Measurements from ENCODE around the gene CNTNAP3B.
"Not testable (repeated sequence)": the region's sequence is repeated elsewhere in the genome, so short reads cannot be mapped to it uniquely, and the experiment has no call there.

CNTNAP3B gene

DNA sequence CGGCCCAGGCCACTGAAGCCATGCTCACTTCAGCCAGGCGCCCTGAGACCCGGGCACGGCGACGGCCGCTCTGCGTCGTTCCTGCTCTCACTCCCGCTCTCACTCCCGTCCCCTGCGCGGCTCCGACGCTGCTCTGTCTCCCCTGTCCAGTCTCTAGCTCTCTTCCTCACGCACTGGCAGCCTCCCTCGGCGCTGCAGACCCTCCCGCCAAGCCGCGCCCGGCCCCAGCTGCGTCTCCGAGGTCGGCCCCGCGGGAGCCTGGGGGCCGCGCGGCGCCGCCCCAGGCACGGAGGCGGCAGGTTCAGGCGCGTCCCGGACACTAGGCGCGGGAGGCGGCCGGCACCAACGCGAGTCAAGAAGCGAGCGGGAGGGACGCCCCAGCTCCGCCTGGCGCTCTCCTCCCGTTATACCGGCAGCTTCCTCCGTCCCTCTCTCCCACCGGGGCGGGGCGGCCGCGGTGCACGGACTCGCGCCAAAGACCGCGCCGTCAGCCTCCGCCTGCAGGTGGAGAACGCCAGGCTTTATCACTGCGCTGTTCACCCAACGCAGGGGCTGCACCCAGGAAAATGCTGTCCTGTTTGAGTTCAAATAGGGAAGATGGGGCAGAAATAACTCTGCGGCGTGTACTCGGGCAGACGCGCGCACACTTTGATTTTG, at the start of gene CNTNAP3B:
TSS of gene CNTNAP3B (minus strand) at position 354 of the 657 bp plus-strand sequence. CDS start at position 22, 332 bp downstream.
- DNase-seq (ENCODE audit: low spot score) = not testable (repeated sequence)

DNA sequence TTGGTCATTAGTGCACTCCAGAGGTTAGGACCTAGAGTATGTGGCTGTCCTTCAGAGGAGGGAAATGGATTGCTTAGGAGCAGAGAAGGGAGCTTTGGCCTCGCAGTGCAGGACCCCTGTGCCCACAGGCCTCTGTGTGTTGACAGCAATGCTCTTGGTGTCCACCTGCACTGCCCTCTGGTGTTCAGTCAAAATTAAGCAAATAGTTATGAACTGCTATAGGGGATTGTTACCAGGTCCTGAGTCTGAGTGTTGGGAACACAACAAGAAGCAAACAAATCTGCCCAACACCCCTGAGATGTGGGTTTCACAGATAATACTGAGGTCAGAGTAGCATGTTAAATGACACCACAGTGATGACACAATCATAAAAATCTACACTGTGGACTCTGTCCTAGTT, 31.1 kb upstream of the CNTNAP3B start:
- not testable (repeated sequence) for DNase-seq (ENCODE audit: low spot score)

DNA sequence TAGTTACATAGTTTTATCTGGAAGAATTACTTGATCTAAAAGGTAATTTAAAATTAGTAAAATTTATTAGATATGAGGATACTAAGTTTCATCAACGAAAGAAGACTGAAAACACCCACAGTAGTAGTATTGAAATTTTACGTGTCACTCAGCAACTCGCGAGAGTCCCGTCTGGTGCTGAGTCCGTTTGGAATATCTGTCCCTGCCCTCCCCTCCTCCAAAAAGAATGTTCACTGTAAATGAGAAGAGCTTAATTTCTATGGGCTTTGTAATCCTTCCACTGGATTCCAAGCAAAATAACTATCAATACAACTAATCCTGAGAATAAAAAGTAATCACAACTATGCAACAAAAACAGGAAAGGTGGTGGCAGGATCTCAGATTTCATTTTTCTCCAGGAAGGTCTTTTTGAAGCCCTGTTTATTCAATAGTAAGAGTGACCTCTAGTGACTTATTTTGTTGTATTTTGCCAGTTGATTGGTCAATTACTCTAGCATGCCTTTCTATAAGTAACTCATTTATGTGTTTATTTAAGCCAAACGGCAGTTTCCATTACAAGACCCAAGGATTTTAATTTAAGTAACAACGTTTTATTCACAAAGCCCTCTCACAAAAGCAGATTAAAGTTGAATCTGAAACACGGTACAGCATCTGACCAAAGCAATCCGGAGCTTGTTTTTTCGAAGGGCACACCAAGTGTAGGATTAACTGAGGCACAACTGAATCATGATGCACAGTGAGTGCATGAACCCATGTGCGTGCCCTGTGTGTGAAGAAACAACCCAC, 2.0 kb downstream of the CNTNAP3B start:
- DNase-seq (ENCODE audit: low spot score) = not testable (repeated sequence)

DNA sequence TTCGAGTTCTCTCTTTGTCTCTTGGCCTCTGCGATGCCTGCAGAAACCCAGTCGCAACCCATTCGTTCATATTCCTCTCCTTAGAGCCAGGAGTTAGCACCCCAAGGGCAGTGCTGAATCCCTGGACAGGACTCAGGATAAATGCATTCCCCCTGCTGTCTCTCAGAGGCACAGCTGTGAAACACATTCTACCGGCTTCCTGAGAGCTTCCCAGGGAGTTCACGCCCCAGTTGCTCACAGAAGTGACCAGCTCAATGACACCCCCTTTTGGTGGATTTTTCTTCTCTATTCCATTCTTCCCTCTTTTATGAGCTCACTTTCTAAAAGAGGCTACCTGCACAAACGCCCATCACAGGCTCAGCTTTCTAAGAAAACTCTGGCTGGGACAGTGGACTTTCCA, 8.2 kb downstream of the CNTNAP3B start:
- not testable (repeated sequence) for DNase-seq (ENCODE audit: low spot score)

DNA sequence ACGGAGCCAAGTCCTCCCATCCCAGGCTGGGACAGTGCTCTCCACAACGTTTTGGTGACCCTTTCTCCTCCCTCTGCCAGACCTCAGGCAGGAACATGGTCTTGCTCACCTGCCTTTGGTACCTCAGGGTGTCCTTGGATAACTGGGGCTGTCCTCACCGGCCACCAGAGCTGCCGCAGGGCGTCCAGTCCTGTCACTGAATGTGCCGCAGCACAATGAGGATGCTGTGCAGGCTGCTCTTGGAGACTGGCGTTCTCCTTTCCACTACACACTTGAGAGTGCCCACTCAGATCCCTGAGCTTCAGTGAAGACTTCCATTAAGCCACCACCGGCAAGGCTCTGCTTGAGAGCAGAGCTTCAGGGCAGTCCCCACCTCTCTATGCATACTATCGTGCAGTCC, 33.3 kb downstream of the CNTNAP3B start:
- not testable (repeated sequence) for DNase-seq (ENCODE audit: low spot score)

DNA sequence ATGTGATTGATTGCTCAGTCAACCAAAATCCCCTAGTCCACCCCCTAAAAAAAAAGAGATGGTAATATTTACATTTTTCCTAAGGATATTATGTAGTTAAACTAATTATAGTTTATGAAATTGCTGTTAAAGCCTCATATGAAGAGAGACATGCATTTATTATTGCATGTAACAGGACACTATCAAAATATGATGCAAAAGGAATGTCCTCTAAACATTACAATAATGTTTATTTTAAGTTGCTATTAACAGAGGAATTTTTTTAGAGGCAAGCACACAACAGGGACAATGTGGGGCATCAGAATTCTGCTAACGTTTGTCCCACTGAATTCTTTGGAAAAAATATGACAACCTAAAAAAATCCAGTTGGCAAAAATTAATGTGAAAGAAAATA, 44.7 kb downstream of the CNTNAP3B start:
- DNase-seq (ENCODE audit: low spot score) = not testable (repeated sequence)

DNA sequence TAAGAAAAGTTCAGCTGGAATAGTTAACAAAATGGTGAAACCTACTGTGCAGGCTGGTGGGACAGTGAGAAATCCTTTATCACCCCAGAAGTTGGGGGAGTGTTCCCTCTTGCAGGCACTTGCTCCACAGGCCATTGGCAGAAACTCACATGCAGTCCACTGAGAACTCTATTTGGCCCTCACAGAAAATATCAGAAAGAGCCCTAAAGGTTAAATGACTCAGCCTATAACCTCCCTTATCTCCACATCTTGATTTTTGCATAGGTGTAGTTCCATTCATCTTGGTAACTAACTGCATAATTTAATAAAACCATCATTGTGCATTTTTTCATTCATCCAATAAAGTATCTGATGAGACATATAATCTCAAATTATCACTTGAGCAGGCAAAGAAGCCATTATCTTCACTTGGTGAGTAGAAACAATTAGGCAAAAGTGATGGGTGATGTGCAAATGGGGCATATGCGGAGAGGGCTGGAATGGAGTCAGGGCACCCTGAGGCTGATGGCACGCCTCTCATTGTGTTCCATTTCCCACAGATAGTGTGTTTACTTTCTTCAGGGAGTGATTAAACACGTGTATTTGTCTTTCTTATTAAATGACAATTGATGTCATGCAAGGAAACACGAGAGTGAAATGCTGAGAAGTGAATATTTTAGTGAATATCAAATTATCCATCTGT, 45.2 kb downstream of the CNTNAP3B start:
- not testable (repeated sequence) for DNase-seq (ENCODE audit: low spot score)

DNA sequence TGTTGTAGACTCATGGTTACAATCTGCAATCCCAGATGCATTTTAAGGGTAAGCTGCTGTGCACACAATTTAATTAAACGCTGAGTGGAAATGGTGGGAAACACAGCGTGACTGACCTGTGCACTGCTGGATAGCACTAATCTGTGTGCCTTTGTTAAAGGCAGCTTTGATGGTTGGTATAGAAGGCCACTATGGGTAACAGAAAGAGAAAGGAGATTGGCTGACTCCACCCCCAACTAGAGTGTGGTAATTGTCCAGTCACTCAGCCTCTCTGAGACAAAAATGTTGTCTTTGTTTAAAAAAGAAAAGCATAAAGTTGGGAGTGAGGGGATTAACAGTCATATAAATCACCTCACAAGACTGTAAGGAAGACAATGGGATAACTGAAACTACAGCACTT, 48.9 kb downstream of the CNTNAP3B start:
- DNase-seq (ENCODE audit: low spot score) = not testable (repeated sequence)

DNA sequence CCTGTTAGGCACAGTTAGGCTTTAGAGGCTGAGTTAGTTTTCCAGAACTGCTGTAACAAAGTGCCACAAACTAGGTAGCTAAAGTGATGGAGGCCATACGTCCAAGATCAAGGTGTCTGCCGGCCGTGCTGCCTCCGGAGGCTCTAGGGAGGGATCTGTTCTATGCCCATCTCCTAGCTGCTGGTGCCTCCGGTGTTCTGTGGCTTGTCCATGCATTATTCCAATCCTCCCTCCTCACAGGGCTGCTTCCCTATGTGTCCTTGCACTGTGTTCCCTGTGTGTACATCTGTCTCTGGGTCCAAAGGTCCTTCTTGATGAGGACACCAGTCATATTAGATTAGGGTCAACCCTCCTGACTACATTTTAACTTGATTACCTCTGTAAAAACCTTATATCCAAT, 54.4 kb downstream of the CNTNAP3B start:
- DNase-seq (ENCODE audit: low spot score) = not testable (repeated sequence)

DNA sequence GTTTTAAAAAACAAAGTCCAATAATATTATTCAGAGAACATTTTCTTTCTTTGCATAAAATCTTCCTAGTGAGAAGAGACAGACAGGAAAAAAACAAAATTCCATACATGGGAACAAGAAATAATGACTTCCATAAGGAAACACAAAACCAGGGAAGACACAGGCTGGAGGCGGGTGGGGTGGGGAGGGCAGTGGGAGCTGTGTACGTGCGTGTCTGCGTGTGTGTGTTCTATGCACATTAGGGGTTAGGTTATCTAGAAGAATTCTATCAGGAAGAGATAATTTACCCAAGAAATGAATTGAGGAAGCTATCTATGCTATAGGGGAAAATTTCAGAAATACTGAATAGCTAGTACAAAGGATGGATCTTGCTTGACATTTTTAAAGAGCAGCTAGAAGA, 58.2 kb downstream of the CNTNAP3B start:
- DNase-seq (ENCODE audit: low spot score) = not testable (repeated sequence)

DNA sequence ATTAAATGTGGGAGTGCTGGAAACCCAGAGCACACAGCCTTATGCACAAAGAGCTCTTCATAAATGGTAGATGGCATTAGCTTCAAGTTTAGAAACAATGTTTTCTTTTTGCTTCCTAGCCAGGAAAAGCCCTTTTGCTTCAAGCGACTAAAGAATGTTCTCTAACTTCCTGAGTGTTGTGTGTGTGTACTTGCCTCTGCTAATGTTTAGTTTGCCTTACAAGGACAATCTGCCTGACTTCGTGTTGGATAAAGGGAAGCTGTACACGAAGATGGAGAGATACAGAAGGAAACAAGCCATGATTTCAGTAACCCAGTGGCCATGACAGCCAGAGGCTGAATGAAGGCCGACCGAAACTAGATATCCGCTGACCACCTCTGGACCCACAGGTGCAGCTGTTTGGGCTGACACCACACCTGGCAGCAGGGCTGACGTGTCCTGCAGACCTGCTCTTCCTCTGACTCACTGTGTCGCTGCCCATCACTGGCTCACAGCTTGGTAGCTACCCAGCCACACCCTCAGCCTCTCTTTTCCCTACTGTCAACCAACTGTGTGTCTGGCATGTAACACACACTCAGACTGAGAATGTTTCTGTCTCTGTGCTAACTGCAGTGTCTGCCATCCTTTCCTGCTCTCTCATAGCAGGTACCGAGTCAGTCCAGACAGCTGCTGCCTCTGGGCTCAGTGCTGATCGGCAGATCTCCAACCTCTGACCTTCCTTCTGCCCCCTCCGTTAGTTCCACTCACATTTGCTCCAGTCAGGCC, 59.0 kb downstream of the CNTNAP3B start:
- not testable (repeated sequence) for DNase-seq (ENCODE audit: low spot score)

DNA sequence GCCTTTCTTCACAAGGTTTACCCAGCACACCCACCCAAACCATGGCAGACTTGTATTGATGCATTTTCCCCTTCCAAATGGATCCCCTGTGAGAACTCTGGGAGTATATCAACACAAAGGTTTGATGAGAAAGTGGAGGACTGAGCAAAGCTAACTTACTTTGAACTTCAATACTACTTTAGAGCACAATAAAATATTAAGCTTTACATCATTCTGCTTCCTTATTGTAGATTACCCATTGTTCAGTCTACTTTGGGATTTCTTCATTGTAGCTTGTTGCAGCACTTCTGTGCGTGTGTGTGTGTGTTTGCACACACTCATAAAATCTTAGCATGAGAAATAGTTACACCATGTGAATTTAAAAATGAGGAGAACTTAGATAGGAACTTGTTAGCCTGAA, 75.4 kb downstream of the CNTNAP3B start:
- not testable (repeated sequence) for DNase-seq (ENCODE audit: low spot score)

DNA sequence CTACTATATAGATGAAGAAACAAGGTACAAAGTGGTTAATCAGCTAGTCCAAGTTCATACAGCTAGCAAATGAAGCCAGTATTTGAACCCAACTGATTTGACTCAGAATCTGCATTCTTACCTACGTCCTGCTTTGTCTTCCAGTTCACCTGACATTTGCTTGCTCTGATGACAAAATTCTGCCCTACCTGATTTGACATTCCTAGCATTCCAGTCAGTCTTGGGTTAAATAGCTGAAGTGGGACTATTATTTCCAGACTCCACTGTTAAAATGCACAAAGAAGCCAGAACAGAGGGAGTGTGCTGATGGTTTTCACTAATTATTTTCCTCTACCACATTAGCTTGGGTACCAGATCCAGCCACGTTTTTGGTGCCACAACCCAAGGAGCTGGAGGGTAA, 78.5 kb downstream of the CNTNAP3B start:
- DNase-seq (ENCODE audit: low spot score) = not testable (repeated sequence)

DNA sequence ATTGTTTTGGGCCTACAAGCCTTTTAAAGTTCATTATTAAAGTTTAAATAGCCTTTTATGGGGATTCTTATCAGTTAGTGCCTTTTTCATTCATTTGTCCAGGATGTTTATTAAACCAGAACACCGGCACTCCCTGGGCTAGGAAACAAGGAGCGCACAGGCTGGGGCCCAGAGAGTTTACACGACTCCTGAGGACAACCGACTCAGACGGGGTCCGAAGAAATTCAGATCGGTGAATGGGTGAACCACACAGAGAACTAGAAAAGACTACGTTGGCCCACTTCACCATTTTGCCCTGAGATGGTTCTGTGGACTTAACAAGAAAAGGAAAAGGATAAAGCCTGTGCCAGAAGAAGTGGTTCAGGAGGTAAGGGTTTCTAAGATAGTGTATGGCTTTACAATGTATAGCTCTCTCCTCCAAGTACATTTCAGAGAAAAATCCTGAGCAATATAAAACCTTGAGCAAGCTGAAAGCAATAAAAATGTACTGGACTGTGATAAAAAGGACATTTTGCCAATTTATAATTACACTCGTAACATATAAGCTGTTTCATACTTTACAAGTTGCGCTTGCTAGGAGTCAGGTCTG, 84.7 kb downstream of the CNTNAP3B start:
- DNase-seq (ENCODE audit: low spot score) = not testable (repeated sequence)

DNA sequence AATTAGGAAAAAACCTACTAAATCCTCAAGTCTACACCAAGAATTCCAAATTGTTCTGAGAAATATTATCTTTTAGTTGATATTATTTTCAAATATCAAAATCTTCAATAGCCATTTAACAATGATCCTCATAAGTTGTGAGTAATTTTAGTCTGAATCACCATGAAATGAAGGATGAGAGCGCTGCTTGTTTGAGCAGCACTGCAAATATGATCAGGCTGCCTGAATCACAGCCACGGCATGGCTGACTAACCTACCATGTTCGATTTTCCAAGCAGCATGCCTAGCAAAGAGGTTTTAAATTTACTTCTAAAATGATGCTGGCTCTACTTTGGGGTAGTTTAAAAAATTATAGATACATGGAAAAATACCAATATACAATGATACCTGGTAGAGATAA, 95.7 kb downstream of the CNTNAP3B start:
- not testable (repeated sequence) for DNase-seq (ENCODE audit: low spot score)

DNA sequence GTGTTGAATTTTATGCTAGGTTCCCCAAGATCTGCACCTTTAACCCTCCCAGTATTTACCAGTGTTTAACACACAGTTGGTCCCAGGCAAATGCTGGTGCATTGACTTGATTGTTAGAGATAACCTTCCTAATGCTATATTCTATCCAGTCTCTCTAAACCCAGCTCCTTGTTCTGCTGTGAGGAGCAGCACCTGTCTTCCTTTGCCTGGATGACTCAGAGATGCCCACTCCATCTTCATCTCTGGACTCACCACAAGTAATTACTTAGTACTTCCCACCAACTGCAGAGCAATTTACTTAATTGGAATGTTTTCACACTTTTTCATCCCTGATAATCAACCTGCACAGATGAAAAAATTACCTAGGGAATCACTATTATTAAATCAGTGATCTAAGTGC, 108.6 kb downstream of the CNTNAP3B start:
- DNase-seq (ENCODE audit: low spot score) = not testable (repeated sequence)

DNA sequence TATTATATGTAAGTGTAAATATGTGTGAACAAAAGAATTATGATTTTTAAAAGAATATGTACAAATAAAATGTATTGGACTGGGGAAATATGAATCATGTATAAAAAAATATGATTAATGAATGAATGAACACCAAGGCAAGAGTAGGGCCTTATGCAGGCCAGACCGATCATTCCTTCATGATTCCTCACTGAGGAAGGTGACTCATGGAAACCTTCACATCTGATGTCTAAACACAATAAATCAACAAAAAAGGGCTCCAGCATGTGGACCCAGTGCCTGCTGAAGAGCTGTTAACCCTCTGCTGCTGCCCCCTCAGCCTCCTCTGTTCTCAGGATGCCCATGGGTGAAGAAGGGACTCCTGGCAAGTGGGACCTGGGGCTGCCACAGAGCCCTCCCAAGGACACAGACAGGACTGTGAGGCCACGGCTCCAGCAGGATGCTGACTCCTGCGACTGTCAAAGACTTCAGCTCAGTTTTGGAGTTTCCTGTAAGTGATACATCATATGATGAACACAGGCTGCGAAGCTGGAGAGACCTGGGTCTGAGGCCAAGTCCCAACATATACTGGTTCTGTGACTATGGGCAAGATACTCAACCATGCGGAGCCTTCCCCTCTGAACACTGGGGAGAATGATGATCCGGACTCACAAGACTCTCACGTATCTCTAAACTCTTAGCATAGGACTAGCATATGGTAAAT, 110.9 kb downstream of the CNTNAP3B start:
- not testable (repeated sequence) for DNase-seq (ENCODE audit: low spot score)

DNA sequence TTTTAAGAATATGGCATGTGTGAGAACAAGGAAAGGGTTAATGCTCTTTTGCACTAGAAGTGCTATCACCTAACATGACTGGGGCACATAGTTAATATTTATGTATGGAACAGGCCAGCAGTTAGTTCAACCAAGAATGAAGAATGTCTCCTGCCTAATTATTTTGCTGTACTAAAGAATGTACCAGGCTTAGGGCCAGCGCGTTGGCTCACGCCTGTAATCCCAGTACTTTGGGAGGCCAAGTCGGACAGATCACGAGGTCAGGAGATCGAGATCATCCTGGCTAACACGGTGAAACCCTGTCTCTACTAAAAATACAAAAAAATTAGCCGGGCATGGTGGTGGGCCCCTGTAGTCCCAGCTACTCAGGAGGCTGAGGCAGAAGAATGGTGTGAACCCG, 114.9 kb downstream of the CNTNAP3B start:
- not testable (repeated sequence) for DNase-seq (ENCODE audit: low spot score)

DNA sequence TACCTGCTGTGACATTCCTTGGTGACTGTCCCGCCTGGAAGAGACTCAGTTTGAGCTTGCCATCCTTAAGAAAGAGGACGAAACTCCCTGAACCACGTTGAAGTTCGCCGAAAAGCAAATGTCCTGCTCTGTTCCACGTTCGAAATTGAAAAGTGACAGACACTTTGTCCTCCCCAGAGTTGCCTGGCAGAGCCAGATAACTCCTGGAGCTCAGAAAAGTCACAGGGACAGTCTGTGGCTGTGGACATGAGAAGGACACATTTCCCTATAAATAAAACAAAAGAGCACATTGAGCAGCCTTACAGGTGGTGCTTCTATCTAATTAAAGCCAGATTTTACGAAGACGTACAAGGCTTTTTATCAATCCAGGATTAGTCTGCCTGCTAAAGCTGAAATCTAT, 137.6 kb downstream of the CNTNAP3B start:
- DNase-seq (ENCODE audit: low spot score) = not testable (repeated sequence)

DNA sequence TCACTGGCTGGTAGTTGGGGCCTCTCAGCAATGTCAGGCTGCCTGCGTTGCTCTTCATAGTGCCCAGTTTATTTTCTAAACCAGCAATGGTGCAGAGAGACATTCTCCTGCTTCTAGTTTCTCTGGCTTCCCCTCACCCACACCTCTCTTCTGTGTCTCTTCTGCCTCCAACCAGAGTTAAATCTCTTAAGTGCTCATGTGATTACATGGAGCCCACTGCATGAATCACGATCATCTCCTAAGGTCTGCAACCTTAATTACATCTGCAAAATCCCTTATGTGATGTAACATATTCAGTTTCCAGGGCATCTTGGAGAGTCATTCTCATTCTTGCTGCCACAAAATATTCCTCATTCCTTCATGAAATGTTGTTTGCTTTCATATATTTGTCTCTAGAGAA, 149.0 kb downstream of the CNTNAP3B start:
- not testable (repeated sequence) for DNase-seq (ENCODE audit: low spot score)

Data from CD4-positive, alpha-beta T cell treated with Interleukin-6 at 100 ng/mL for 8 hours (primary cell).